HG02763 (cell line): Measurements from ENCODE around the gene BCAS3.
"Not testable (repeated sequence)": the region's sequence is repeated elsewhere in the genome, so short reads cannot be mapped to it uniquely, and the experiment has no call there.

Experiments used
- ATAC-seq: cut with Tn5 transposase; IDR thresholded peaks from one replicate; pipeline ENCODE4 v1.9.1; 2021; ENCODE audit warnings: mild to moderate bottlenecking, moderate library complexity; ENCODE audit not compliant: unreplicated experiment

The BCAS3 gene

GRCh38 chr17:60782742-60783141 lies 105.1 kb downstream of the BCAS3 start:
- ATAC-seq: no peak

GRCh38 chr17:60790205-60790604 lies 112.6 kb downstream of the BCAS3 start:
- no peak for ATAC-seq

GRCh38 chr17:60792250-60792898 lies 114.7 kb downstream of the BCAS3 start:
- no peak for ATAC-seq

GRCh38 chr17:60798576-60798975 lies 120.9 kb downstream of the BCAS3 start:
- no peak for ATAC-seq

- no peak for ATAC-seq
Observed at GRCh38 chr17:60802377-60802776, 124.7 kb downstream of the BCAS3 start.

GRCh38 chr17:60803059-60803458 lies 125.4 kb downstream of the BCAS3 start:
- no peak for ATAC-seq

GRCh38 chr17:60804831-60805230 lies 127.2 kb downstream of the BCAS3 start:
- ATAC-seq: no peak

- ATAC-seq: no peak
Observed at GRCh38 chr17:60809421-60809820, 131.8 kb downstream of the BCAS3 start.

- ATAC-seq: not testable (repeated sequence)
Observed at GRCh38 chr17:60814941-60815340, 137.3 kb downstream of the BCAS3 start.

- no peak for ATAC-seq
Observed at GRCh38 chr17:60817192-60817591, 139.5 kb downstream of the BCAS3 start.

GRCh38 chr17:60819447-60820130 lies 141.9 kb downstream of the BCAS3 start:
- no peak for ATAC-seq

- no peak for ATAC-seq
Observed at GRCh38 chr17:60823515-60823914, 145.9 kb downstream of the BCAS3 start.

GRCh38 chr17:60825351-60825750 lies 147.7 kb downstream of the BCAS3 start:
- no peak for ATAC-seq

- no peak for ATAC-seq
Observed at GRCh38 chr17:60827943-60828342, 150.3 kb downstream of the BCAS3 start.

GRCh38 chr17:60832151-60832585 lies 154.5 kb downstream of the BCAS3 start:
- ATAC-seq: no peak

- no peak for ATAC-seq
Observed at GRCh38 chr17:60832631-60833030, 155.0 kb downstream of the BCAS3 start.

- no peak for ATAC-seq
Observed at GRCh38 chr17:60840456-60840855, 162.8 kb downstream of the BCAS3 start.

- ATAC-seq: no peak
Observed at GRCh38 chr17:60845012-60845411, 167.4 kb downstream of the BCAS3 start.

GRCh38 chr17:60846175-60846574 lies 168.5 kb downstream of the BCAS3 start:
- no peak for ATAC-seq

GRCh38 chr17:60851181-60851580 lies 173.5 kb downstream of the BCAS3 start:
- no peak for ATAC-seq

- ATAC-seq: no peak
Observed at GRCh38 chr17:60857556-60858080, 180.0 kb downstream of the BCAS3 start.

GRCh38 chr17:60862482-60862881 lies 184.8 kb downstream of the BCAS3 start:
- no peak for ATAC-seq
